B cell (primary cell): Measurements from ENCODE around the gene CBLN4. TPM values are rescaled to one million over a fixed set of nuclear protein-coding genes. Genes with fewer than 3 reads are reported as not detected.

ENCODE experiments used
- ATAC-seq: fragments of 200-7000 bp; cut with Tn5 transposase; one replicate; pipeline ENCODE4 v1.10.0; 2021; ENCODE audit warnings: low read depth, mild to moderate bottlenecking, moderate number of reproducible peaks, moderate library complexity
- CTCF ChIA-PET: fragments of 350-600 bp; sonication (Branson Sonifier 250); formaldehyde crosslinking; loops from one replicate; lab custom pipeline; 2021; ENCODE audit warnings: antibody characterized with exemption, inconsistent platforms; lab: Charles Lee
- POLR2A ChIA-PET: fragments of 350-600 bp; sonication (Branson Sonifier 250); formaldehyde crosslinking; loops from one replicate; lab custom pipeline; 2021; ENCODE audit warnings: antibody characterized with exemption; lab: Charles Lee
- DNase-seq: peaks from one replicate; pipeline ENCODE4 v3.0.0; 2013
- H2AFZ ChIP-seq: 2 replicates; pipeline ENCODE4 v1.6.1; 2012; ENCODE audit warnings: mild to moderate bottlenecking, low read depth, low read length; ENCODE audit not compliant: insufficient read depth, poor library complexity, severe bottlenecking
- H3K27ac ChIP-seq, 2 donors: 1 replicate in 1 of 2; 2 replicates in 1 of 2; pipeline ENCODE4 v1.5.1; 2012 to 2013; ENCODE audit warnings: low read length in 2 of 2, mild to moderate bottlenecking in 2 of 2, moderate library complexity in 1 of 2
- H3K27me3 ChIP-seq, 4 experiments: fragments of 200-600 bp in 1 of 4; sonication (generic) in 1 of 4; replicated peaks in 1 of 4; 1 replicate in 2 of 4; 2 replicates in 2 of 4; pipeline versions ENCODE4 v1.6.1 to v1.7.0; 2013 to 2016; ENCODE audit warnings: low read length in 3 of 4, mild to moderate bottlenecking in 2 of 4, mixed read lengths in 1 of 4, moderate library complexity in 1 of 4; ENCODE audit not compliant: insufficient read depth in 4 of 4, control insufficient read depth in 3 of 4; ENCODE audit errors: control extremely low read depth in 1 of 4
- H3K36me3 ChIP-seq, 2 experiments: replicated peaks in 1 of 2; 1 replicate in 1 of 2; 2 replicates in 1 of 2; pipeline versions ENCODE4 v1.6.1 to v1.7.1; 2013; ENCODE audit warnings: low read length in 1 of 2; ENCODE audit not compliant: insufficient read depth in 2 of 2, control insufficient read depth in 1 of 2; ENCODE audit errors: control extremely low read depth in 1 of 2, extremely low read depth in 1 of 2
- H3K4me1 ChIP-seq, 2 donors: fragments of 200-600 bp in 1 of 2; sonication (generic) in 1 of 2; 1 replicate in 1 of 2; 2 replicates in 1 of 2; pipeline versions ENCODE4 v1.5.1 to v1.6.1; 2013 to 2017; ENCODE audit warnings: low read length in 2 of 2; ENCODE audit not compliant: control insufficient read depth in 2 of 2, insufficient read depth in 2 of 2
- H3K4me2 ChIP-seq: replicated peaks from 2 replicates; pipeline ENCODE3; 2012; ENCODE audit warnings: mild to moderate bottlenecking, low read depth, low read length; ENCODE audit not compliant: poor library complexity, severe bottlenecking
- H3K4me3 ChIP-seq, 5 experiments: fragments of 200-600 bp in 1 of 5; sonication (generic) in 1 of 5; 1 replicate in 3 of 5; 2 replicates in 2 of 5; pipeline versions ENCODE4 v1.5.1 to v1.7.0; 2011 to 2016; ENCODE audit warnings: low read length in 4 of 5, mild to moderate bottlenecking in 4 of 5, low read depth in 2 of 5, control low read depth in 1 of 5, moderate library complexity in 1 of 5; ENCODE audit not compliant: insufficient read depth in 1 of 5; ENCODE audit errors: control extremely low read depth in 1 of 5, extremely low read depth in 1 of 5
- H3K79me2 ChIP-seq: fragments of 200-600 bp; sonication (generic); one replicate; pipeline ENCODE4 v1.6.0; 2016; ENCODE audit warnings: low read length; ENCODE audit not compliant: control insufficient read depth, insufficient read depth
- H3K9ac ChIP-seq: fragments of 200-600 bp; sonication (generic); 2 replicates; pipeline ENCODE4 v1.6.1; 2017; ENCODE audit warnings: mild to moderate bottlenecking, low read length, moderate library complexity
- H3K9me3 ChIP-seq, 3 donors: one replicate each; pipeline versions ENCODE4 v1.6.1 to v1.7.1; 2013; ENCODE audit warnings: low read length in 2 of 3; ENCODE audit not compliant: control insufficient read depth in 2 of 3, insufficient read depth in 1 of 3; ENCODE audit errors: control extremely low read depth in 1 of 3
- H4K20me1 ChIP-seq: 2 replicates; pipeline ENCODE4 v1.6.0; 2012; ENCODE audit warnings: mild to moderate bottlenecking, low read length; ENCODE audit not compliant: insufficient read depth, control insufficient read depth, poor library complexity, severe bottlenecking
- H3K27ac Mint-ChIP-seq: one replicate; pipeline ENCODE4 v1.8.0; 2021; ENCODE audit warnings: mixed read lengths
- H3K27me3 Mint-ChIP-seq: one replicate; pipeline ENCODE4 v1.8.0; 2021; ENCODE audit warnings: mixed read lengths
- H3K4me1 Mint-ChIP-seq: one replicate; pipeline ENCODE4 v1.8.0; 2021; ENCODE audit warnings: mixed read lengths
- H3K4me3 Mint-ChIP-seq: one replicate; pipeline ENCODE4 v1.8.0; 2021; ENCODE audit warnings: mixed read lengths
- H3K9me3 Mint-ChIP-seq: one replicate; pipeline ENCODE4 v1.8.0; 2022; ENCODE audit warnings: mixed read lengths; ENCODE audit not compliant: insufficient read depth
- EZH2 ChIP-seq: IDR thresholded peaks from 2 replicates; pipeline ENCODE4 v1.6.1; 2012; ENCODE audit warnings: borderline replicate concordance, low read depth, mild to moderate bottlenecking, moderate library complexity, low read length; ENCODE audit not compliant: insufficient read depth, poor library complexity, severe bottlenecking
- WGBS: methylation state at CpG from one replicate; pipeline ENCODE4 v1.1.5; 2013; ENCODE audit warnings: missing lambda C conversion rate; ENCODE audit not compliant: insufficient coverage; 5-methylcytosine and 5-hydroxymethylcytosine counted together
- intact Hi-C: fragments of 100-400 bp; cut with micrococcal nuclease; formaldehyde crosslinking; loops from one replicate; pipeline ENCODE4 v1.10.0; 2022
- polyA plus RNA-seq: library from polyadenylated mRNA; depleted of rRNA; stranded (reverse); fragments of >200 nt; gene quantifications from 2 replicates; pipeline ENCODE4 v1.2.3, GENCODE V29; 2012
- total RNA-seq, 2 donors: library from RNA; stranded (reverse); fragments of 120-200 nt in 1 of 2; gene quantifications; 1 replicate in 1 of 2; 2 replicates in 1 of 2; pipeline versions ENCODE4 v1.2.3 to v1.2.4, GENCODE V29; 2013 to 2022
- TF ChIP-seq, protein P1 (sequence below): fragments of 200-600 bp; IDR thresholded peaks from one replicate; pipeline ENCODE4 v1.8.0; 2022; ENCODE audit warnings: antibody characterized with exemption, mild to moderate bottlenecking

The CBLN4 gene
- total and polyA plus RNA-seq, 2 donors (not counting 1 experiment from before 2014, with no cell fraction given), result not detected

DNA sequence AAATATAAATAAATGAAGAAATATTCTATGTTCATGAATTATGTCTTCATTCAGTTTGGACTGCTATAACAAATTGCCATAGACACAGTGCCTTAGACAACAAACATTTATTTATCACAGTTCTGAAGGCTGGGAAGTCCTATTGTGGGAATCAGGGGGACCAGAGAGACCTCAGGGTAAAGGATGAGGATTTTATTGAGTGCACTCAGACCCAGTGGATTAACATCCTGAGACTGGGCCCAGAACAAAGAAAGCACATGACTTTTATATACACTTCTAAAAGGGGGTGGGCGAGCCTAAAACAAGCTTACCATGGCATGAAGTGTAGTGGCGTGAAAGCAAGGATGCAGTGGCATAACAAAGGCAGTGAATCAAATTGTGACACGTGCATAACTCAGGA, 26.9 kb upstream of the CBLN4 start:
- Mint-ChIP-seq H3K27me3 (no peaks in the 10 kb centered on the region), H3K4me3 (no peak overlapping the region), H3K27ac (no peak overlapping the region), H3K9me3 (peaks cover 11% of the 10 kb centered on the region), H3K4me1 (no peaks in the 10 kb centered on the region)
- Histone ChIP-seq H2AFZ (no peak overlapping the region), H3K4me1 (no peaks in the 10 kb centered on the region), H4K20me1 (no peaks in the 10 kb centered on the region), H3K79me2 (no peaks in the 10 kb centered on the region), H3K27me3 (no peaks in the 10 kb centered on the region), H3K9ac (no peak overlapping the region), H3K27ac (no peak overlapping the region), H3K9me3 (peaks cover 1 to 30% (median 9%) of the 10 kb centered on the region in 3 donors), H3K36me3 (no peaks in the 10 kb centered on the region), H3K4me2 (no peak overlapping the region), H3K4me3 (no peak overlapping the region)
- ChIA-PET POLR2A (no interaction called here), CTCF (no interaction called here)
- intact Hi-C loops, result no loop called here
- no peak for TF ChIP-seq EZH2
- TF ChIP-seq, protein P1, sequence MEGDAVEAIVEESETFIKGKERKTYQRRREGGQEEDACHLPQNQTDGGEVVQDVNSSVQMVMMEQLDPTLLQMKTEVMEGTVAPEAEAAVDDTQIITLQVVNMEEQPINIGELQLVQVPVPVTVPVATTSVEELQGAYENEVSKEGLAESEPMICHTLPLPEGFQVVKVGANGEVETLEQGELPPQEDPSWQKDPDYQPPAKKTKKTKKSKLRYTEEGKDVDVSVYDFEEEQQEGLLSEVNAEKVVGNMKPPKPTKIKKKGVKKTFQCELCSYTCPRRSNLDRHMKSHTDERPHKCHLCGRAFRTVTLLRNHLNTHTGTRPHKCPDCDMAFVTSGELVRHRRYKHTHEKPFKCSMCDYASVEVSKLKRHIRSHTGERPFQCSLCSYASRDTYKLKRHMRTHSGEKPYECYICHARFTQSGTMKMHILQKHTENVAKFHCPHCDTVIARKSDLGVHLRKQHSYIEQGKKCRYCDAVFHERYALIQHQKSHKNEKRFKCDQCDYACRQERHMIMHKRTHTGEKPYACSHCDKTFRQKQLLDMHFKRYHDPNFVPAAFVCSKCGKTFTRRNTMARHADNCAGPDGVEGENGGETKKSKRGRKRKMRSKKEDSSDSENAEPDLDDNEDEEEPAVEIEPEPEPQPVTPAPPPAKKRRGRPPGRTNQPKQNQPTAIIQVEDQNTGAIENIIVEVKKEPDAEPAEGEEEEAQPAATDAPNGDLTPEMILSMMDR, result no peak
- ATAC-seq (no peak), DNase-seq (peak; percentile 18)
- WGBS, result 58% methylated on average over 2 of the region's 3 CpGs

DNA sequence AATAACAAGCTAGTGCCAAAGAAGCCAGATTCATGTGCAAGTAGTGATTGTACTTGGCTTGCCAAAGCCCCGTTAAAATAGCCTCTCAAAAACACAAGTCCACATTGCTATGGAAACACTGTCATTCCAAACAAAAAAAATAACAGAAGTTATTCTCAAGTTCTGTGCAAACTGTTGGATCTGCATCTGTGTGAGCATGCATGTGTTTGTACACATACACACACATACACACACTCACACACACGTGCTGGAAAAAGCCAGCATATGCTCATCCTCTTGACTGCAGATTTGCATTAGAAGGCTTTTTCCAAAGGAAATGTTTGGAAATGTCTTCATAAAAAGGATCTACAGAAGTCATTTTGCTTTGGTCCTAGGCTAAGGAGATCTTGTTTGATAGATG, 13.4 kb upstream of the CBLN4 start:
- no peaks in the 10 kb centered on the region for H4K20me1 ChIP-seq
- Mint-ChIP-seq H3K4me3 (no peak overlapping the region), H3K9me3 (peaks cover 2% of the 10 kb centered on the region), H3K4me1 (no peaks in the 10 kb centered on the region), H3K27ac (no peak overlapping the region), H3K27me3 (no peaks in the 10 kb centered on the region)
- TF ChIP-seq EZH2, result no peak
- no peaks in the 10 kb centered on the region for H3K36me3 ChIP-seq
- no peak for DNase-seq
- H3K27me3 ChIP-seq, result no peaks in the 10 kb centered on the region
- no peak overlapping the region for H3K27ac ChIP-seq
- no peaks in the 10 kb centered on the region for H3K4me1 ChIP-seq
- no peak for ATAC-seq
- intact Hi-C loops, result no loop called here
- no CpG with 5 or more reads among the region's 2 CpGs for WGBS
- no peak overlapping the region for H2AFZ ChIP-seq
- CTCF ChIA-PET, result no interaction called here
- peaks cover 0 to 4% (median 2%) of the 10 kb centered on the region in 3 donors for H3K9me3 ChIP-seq
- H3K4me2 ChIP-seq, result no peak overlapping the region
- H3K4me3 ChIP-seq, result no peak overlapping the region
- POLR2A ChIA-PET, result no interaction called here
- no peaks in the 10 kb centered on the region for H3K79me2 ChIP-seq
- no peak overlapping the region for H3K9ac ChIP-seq
